Suprapubic skin (tissue), 4 donors: Measurements from ENCODE around the gene SUPT5H. TPM values are rescaled to one million over a fixed set of nuclear protein-coding genes. Genes with fewer than 3 reads are reported as not detected.
A peak's percentile ranks its signal among the peaks of the same experiment; 100 is the strongest.

ENCODE experiments used
- DNase-seq, 2 donors: peaks; one replicate each; pipeline ENCODE4 v3.0.0-alpha.2; 2019; ENCODE audit warnings: low spot score in 2 of 2
- H3K27ac ChIP-seq: fragments of 200-600 bp; sonication (generic); one replicate; pipeline ENCODE4 v1.5.1; 2019
- H3K27me3 ChIP-seq: fragments of 200-600 bp; sonication (generic); one replicate; pipeline ENCODE4 v1.5.1; 2019
- H3K36me3 ChIP-seq: fragments of 200-600 bp; sonication (generic); one replicate; pipeline ENCODE4 v1.5.1; 2019
- H3K4me1 ChIP-seq: fragments of 200-600 bp; sonication (generic); one replicate; pipeline ENCODE4 v1.5.1; 2019
- H3K4me3 ChIP-seq: fragments of 200-600 bp; sonication (generic); one replicate; pipeline ENCODE4 v1.5.1; 2019; ENCODE audit warnings: mild to moderate bottlenecking
- H3K9me3 ChIP-seq: fragments of 200-600 bp; sonication (generic); one replicate; pipeline ENCODE4 v1.5.1; 2019
- EP300 ChIP-seq: sonication (generic); formaldehyde crosslinking; IDR thresholded peaks from one replicate; pipeline ENCODE4 v1.6.1; 2017; ENCODE audit warnings: antibody characterized with exemption
- POLR2A ChIP-seq, 2 donors: fragments of 450-650 bp; IDR thresholded peaks; one replicate each; pipeline ENCODE4 v1.6.1; 2017; ENCODE audit warnings: antibody characterized with exemption in 2 of 2, mild to moderate bottlenecking in 2 of 2, moderate library complexity in 2 of 2
- POLR2AphosphoS5 ChIP-seq, 3 donors: sonication (generic); formaldehyde crosslinking; IDR thresholded peaks; one replicate each; pipeline ENCODE4 v1.6.1; 2017; ENCODE audit warnings: antibody characterized with exemption in 3 of 3
- WGBS: methylation state at CpG from one replicate; pipeline ENCODE4 v1.1.5; 2018; 5-methylcytosine and 5-hydroxymethylcytosine counted together
- total RNA-seq, 4 donors: library from RNA; depleted of rRNA; stranded (reverse); fragments of >200 nt; gene quantifications; one replicate each; pipeline ENCODE4 v1.1.0, GENCODE V29; 2016
- TF ChIP-seq, protein P1 (sequence below), 2 donors: fragments of 200-600 bp in 1 of 2; fragments of 450-650 bp in 1 of 2; sonication (generic) in 1 of 2; IDR thresholded peaks; one replicate each; pipeline ENCODE4 v1.5.1; 2016 to 2019; ENCODE audit warnings: antibody characterized with exemption in 2 of 2, mild to moderate bottlenecking in 1 of 2, moderate library complexity in 1 of 2

SUPT5H gene
- total RNA-seq, 4 donors from 2014 or later = 59.4 to 135 (median 75.4) TPM

- no peak for DNase-seq
- Histone ChIP-seq H3K4me3 (peak overlapping the region; percentile 93), H3K36me3 (peaks cover 22% of the 10 kb centered on the region), H3K4me1 (peaks cover 63% of the 10 kb centered on the region), H3K27ac (peak overlapping the region; percentile 100), H3K9me3 (no peaks in the 10 kb centered on the region), H3K27me3 (no peaks in the 10 kb centered on the region)
- WGBS = 68% methylated on average over 17 of the region's 17 CpGs
- TF ChIP-seq POLR2AphosphoS5 (IDR thresholded peaks at IDR 0.05) = no peak
- TF ChIP-seq, protein P1, sequence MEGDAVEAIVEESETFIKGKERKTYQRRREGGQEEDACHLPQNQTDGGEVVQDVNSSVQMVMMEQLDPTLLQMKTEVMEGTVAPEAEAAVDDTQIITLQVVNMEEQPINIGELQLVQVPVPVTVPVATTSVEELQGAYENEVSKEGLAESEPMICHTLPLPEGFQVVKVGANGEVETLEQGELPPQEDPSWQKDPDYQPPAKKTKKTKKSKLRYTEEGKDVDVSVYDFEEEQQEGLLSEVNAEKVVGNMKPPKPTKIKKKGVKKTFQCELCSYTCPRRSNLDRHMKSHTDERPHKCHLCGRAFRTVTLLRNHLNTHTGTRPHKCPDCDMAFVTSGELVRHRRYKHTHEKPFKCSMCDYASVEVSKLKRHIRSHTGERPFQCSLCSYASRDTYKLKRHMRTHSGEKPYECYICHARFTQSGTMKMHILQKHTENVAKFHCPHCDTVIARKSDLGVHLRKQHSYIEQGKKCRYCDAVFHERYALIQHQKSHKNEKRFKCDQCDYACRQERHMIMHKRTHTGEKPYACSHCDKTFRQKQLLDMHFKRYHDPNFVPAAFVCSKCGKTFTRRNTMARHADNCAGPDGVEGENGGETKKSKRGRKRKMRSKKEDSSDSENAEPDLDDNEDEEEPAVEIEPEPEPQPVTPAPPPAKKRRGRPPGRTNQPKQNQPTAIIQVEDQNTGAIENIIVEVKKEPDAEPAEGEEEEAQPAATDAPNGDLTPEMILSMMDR (IDR thresholded peaks at IDR 0.05) = no peak
- no peak for TF ChIP-seq POLR2A (IDR thresholded peaks at IDR 0.05)
- no peak for TF ChIP-seq EP300
Measured at GRCh38 chr19:39405261-39405957, 40.0 kb upstream of the SUPT5H start.

GRCh38 chr19:39405958-39406655, 39.3 kb upstream of the SUPT5H start:
- Histone ChIP-seq H3K9me3 (no peaks in the 10 kb centered on the region), H3K4me1 (peaks cover 64% of the 10 kb centered on the region), H3K36me3 (peaks cover 22% of the 10 kb centered on the region), H3K4me3 (peak overlapping the region; percentile 93), H3K27me3 (no peaks in the 10 kb centered on the region), H3K27ac (peak overlapping the region; percentile 100)
- peak in 1 of 2 donors; percentile 96 for DNase-seq
- WGBS = 7% methylated on average over 19 of the region's 22 CpGs
- TF ChIP-seq POLR2AphosphoS5 (IDR thresholded peaks at IDR 0.05) (peak in 1 of 3 donors; percentile 18), EP300 (no peak), POLR2A (IDR thresholded peaks at IDR 0.05) (peak in 1 of 2 donors; percentile 68)
- TF ChIP-seq, protein P1 (IDR thresholded peaks at IDR 0.05) = no peak

- H3K9me3 ChIP-seq = no peaks in the 10 kb centered on the region
- H3K4me1 ChIP-seq = peaks cover 64% of the 10 kb centered on the region
- peak within 1 kb of the TSS; percentile 93 for H3K4me3 ChIP-seq
- WGBS = 0% methylated on average over 13 of the region's 56 CpGs
- TF ChIP-seq POLR2AphosphoS5 (IDR thresholded peaks at IDR 0.05) = peak; percentile 99 to 100 (median 100)
- TF ChIP-seq POLR2A (IDR thresholded peaks at IDR 0.05) = peak; percentile 97 to 99
- TF ChIP-seq EP300 = no peak
- H3K27me3 ChIP-seq = no peaks in the 10 kb centered on the region
- peak; percentile 97 for DNase-seq
- H3K36me3 ChIP-seq = peaks cover 22% of the 10 kb centered on the region
- peak within 1 kb of the TSS; percentile 100 for H3K27ac ChIP-seq
Measured at GRCh38 chr19:39406656-39407409, 38.5 kb upstream of the SUPT5H start, which contains the start of gene ZFP36. Gene ZFP36, plus strand, starts transcription at chr19:39406847. Its CDS starts 58 bp downstream, at chr19:39406905.

GRCh38 chr19:39407410-39407659, 38.0 kb upstream of the SUPT5H start:
- Histone ChIP-seq H3K4me3 (peak overlapping the region; percentile 93), H3K9me3 (no peaks in the 10 kb centered on the region), H3K27ac (peak overlapping the region; percentile 100), H3K36me3 (peaks cover 22% of the 10 kb centered on the region), H3K4me1 (peaks cover 59% of the 10 kb centered on the region), H3K27me3 (no peaks in the 10 kb centered on the region)
- DNase-seq = no peak
- no peak for TF ChIP-seq POLR2AphosphoS5 (IDR thresholded peaks at IDR 0.05)
- no peak for TF ChIP-seq POLR2A (IDR thresholded peaks at IDR 0.05)
- no peak for TF ChIP-seq EP300
- TF ChIP-seq, protein P1 (IDR thresholded peaks at IDR 0.05) = no peak
- 2% methylated on average over 13 of the region's 14 CpGs for WGBS

DNA sequence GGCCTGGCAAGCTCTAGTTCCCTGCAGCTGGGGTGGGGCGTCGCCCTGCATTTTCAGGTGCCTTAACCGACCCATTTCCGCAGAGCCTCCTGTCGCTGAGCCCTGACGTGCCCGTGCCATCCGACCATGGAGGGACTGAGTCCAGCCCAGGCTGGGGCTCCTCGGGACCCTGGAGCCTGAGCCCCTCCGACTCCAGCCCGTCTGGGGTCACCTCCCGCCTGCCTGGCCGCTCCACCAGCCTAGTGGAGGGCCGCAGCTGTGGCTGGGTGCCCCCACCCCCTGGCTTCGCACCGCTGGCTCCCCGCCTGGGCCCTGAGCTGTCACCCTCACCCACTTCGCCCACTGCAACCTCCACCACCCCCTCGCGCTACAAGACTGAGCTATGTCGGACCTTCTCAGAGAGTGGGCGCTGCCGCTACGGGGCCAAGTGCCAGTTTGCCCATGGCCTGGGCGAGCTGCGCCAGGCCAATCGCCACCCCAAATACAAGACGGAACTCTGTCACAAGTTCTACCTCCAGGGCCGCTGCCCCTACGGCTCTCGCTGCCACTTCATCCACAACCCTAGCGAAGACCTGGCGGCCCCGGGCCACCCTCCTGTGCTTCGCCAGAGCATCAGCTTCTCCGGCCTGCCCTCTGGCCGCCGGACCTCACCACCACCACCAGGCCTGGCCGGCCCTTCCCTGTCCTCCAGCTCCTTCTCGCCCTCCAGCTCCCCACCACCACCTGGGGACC, 37.6 kb upstream of the SUPT5H start:
- Histone ChIP-seq H3K27me3 (no peaks in the 10 kb centered on the region), H3K36me3 (peaks cover 22% of the 10 kb centered on the region), H3K4me1 (peaks cover 54% of the 10 kb centered on the region), H3K9me3 (no peaks in the 10 kb centered on the region), H3K4me3 (peak overlapping the region; percentile 93), H3K27ac (peak overlapping the region; percentile 100)
- peak; percentile 86 to 88 for DNase-seq
- WGBS = 13% methylated on average over 14 of the region's 40 CpGs
- TF ChIP-seq POLR2A (IDR thresholded peaks at IDR 0.05) = peak; percentile 43 to 53
- peak; percentile 12 to 38 (median 24) for TF ChIP-seq POLR2AphosphoS5 (IDR thresholded peaks at IDR 0.05)
- TF ChIP-seq, protein P1 (IDR thresholded peaks at IDR 0.05) = no peak
- no peak for TF ChIP-seq EP300
